GM21528 (cell line): Measurements from ENCODE around the gene RAD52.

Experiments
- ATAC-seq: cut with Tn5 transposase; IDR thresholded peaks from one replicate; pipeline ENCODE4 v1.9.1; 2021; ENCODE audit warnings: mild to moderate bottlenecking, moderate library complexity; ENCODE audit not compliant: unreplicated experiment, low FRiP score

RAD52 gene

DNA sequence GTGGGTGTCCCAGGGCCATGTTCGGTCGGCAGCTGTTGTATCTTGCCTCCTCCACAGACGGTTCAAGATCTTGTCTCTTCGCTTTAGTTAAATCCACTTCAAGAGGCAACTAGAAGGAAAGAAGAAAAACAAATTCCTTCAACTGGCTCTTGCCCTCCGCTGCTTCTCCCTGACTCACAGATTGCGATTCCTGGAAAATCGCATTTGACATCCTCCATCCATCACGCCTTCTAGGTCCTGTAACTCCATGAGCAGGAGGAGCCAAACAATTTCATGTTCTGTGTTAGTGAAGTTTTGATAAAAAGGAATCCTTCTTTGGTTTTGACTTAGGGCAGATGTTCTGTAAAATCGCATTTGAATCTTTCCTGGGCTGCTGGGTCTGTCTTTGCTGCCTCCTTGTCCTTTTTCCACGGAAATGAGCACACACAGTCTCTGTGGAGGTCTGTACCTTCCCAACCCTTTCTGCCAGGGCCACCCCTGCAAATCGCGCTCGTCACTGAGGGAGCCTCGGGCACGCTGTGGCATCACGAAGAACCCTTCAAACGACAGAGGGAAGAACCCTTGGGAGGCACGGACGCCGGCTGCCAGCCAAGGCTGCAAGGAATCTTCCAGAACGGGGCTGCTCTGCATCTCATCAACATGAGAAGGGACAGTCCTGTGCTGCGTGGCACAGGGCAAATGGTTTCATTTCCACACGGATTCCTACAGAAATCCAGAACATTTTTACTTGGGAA lies 32.6 kb downstream of the RAD52 start:
- ATAC-seq, result no peak

DNA sequence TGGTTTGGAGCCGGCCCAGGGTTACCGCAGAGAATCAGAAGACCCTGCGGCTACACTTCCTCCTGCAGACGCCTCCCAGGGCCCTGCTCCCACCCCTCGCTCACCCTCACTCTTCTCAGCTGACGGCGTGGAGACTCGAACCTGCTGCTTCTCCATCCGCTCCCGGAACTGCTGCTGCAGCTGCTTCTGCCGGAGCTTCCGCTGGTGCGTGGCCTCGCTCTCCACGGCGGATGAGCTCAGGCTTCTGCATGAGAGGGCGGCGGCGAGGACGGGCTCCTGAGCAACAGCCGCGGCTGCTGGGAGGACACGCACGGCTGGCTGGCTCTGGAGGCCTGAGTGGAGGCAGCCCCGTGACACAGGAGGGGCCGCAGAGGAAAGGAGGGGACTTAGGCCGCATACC lies 33.3 kb downstream of the RAD52 start:
- ATAC-seq, result no peak

DNA sequence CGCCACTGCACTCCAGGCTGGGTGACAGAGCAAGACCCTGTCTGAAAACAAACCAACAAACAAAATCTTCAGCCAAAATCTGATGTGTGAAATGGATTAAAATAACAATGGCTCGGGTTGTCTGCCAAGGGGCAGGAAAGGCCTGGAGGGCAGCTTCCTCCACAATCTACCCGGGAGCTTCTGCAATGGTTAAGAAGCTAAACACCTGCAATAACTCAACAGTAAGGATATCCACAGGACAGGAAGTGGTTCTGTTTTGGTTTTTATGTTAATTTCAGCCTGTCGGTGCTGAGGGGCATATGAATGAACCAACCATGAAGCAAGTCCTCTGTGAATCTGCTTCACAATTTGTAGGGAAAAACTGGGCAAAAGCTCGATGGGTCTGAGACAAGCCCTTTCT lies 34.4 kb downstream of the RAD52 start:
- no peak for ATAC-seq

DNA sequence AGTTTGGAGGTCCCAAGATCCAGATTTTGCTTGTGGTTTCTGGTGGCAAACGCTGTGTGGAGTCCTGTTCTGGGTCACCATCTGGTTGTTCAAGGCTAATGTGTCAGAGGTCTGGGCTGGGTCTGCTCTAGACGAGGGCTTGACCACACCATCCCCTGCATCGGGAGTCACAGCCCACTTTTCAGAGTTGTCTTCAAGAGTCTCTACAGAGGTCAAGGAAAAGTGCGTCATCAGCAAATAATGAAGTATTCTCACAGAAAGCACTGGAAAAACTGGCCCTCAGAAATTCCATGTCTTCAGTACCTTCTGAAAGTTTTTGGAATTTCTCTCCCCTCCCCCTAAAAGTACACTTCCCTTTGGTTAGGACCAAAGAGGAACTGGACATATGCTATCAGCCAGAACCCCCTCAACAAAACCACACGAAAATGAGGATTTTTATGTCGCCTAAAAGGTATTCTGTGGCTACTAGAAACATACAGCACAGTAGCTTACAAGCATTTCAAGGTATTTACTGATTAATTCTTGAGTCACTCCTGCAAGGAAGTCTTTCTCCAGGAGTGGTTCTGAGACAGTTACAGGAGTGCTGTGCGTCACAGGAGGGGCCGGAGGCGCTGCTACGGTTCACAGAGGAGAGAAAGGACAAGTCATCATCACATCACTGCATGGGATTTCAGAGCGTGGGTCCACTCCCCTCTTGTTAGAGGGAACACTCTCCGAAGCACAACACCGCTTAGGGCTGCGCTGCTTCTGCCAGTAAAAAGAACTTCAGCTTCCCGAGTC lies 35.4 kb downstream of the RAD52 start:
- ATAC-seq, result no peak

DNA sequence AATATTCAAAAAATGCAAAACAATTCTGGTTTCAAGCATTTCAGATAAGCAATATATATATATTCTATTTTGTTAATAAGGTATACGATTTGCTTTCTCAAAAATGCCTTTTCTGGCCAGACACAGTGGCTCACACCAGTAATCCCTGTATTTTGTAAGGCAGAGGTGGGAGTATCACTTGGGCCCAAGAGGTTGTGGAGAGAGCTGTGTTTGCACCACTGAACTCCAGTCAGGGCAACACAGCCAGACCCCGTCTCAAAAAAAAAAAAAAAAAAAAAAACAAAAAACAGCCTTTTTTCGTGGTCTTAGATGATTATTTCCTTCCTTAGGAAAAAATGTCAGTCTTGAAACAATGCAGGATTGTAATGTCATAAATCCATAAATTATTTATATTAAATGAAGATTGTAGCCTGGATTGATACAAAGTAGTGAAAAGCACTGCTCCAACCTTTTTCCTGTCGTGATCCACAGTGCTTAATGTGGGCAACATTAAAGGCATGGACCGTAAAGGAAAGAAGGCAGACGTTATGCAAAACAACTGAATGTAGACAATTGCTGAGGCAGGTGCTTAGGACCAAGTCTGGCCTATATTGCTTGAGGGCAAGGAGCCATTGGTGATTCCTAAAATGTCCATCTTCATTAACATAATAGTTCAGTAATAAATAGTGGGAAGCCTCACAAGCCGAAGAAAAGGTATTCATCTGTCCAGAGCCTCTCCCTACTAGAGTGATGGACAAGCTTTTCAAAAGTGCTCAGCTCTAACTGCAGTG lies 36.8 kb downstream of the RAD52 start:
- ATAC-seq, result no peak

DNA sequence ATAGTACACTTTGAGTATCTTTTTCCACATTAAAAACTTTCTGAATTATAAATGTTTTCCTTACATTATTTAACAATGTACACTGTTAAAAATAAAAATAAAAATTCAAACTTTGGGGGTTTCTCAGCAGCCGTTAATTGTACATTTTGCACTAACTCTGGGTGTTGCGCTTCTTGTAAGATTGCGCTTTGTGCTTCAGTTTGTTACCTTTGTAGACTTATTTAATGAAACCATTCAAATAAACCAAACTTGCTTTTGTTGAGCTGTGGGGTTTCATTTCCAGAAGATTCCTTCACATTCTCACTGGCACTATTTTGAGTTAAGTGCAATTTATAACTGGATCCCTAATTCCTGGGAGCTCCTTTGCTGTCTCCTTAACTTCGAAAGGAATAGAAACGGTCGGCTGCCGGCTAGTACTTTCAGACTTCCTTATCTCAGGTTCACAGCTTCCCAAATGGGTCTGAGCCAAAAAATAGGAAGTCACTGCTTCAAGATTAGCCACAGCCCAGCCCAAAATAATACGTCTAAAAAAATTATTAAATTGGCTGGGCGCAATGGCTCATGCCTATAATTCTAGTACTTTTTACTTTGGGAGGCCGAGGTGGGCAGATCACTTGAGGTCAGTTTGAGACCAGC lies 38.2 kb downstream of the RAD52 start:
- ATAC-seq, result no peak

DNA sequence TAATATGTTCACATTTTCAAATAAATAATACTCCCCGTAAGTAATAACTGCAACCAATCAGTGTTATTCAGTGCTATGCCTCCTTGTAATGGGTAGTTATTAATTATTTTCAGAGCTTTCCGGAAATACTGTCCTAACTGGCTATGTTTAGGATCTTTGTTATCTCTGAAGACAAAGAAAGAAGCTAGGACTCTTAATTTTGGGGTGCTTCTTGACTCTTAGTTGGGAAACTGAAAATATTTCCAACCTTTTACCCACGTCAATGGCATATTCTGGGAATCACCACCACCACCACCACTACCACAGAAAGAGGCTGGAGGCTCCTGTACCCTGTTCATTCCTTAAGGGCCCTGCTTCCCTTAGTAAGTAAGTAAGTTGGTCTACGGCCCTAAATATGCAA lies 39.1 kb downstream of the RAD52 start:
- ATAC-seq, result no peak

DNA sequence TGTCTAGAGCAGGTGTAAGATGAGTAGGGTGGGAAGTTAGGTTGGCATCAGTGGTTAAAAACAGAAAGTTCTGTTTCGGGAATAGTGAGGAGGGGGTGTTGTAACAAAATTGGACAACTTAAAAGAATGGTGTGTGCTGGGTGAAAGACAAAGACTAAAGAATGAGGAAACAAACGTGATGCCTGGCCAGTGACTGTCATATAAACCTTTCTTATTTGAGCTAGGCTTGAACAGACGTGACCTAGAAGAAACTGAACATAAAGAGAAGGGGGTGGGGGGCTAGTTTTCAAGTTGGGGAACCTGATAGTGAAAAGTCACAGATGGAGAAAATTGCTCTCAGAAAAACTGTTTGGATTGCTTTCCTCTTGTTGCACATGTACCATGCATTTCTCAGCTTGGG lies 39.6 kb downstream of the RAD52 start:
- ATAC-seq, result no peak

DNA sequence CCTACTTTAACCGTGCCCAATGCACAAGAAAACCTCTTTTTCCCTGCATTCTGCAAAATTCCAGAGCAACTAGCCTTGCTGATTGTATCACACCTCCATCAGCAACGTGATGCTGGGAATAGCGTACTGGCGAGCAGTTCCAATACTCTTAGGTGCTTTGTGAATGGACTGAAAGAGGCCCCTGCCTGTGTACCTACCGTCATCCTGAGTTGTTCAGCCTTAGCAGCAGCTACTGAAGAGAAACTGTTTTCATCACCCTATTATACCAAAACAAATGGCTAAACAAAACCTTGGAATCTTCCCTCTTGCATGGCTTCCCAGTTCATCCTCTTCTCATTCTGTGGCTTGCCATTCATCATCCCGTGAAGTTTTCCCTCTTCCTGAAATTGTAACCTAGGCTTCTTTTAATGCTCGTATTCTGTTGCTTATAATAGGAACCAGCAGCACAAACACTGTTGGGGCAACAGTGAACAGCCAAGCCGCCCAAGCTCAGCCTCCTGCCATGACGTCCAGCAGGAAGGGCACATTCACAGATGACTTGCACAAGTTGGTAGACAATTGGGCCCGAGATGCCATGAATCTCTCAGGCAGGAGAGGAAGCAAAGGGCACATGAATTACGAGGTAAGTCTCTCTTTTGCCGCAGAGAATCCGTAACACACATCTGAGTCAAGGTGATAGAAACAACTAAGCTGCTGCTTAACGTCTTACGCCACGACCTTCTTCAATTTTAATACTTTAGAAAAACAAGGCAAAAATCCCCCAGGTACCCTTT lies 41.9 kb downstream of the RAD52 start:
- no peak for ATAC-seq

DNA sequence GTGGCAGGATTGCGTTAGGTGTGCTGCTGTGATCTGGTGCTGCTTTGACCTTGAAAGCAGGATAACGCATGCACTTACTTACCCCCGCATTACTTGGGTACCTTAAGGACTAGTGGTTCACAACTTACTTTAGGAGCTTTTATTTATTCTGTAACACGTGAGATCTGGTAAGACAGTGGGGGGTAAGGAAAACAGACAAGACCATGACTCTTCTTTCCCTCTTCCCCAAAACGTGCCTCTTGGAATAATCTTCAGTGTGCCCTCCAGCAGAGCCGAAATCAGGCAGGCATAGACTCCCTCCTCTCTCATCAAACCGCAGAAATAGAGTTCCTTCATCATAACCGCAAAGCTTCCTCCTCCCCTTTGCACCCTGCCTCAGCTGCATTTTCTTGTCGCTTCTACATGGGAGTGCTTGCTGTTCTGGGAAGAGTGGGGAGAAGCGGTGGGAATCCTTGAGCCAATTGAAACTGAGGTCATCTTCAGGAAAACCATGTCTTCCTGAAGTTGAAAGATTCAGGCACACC lies 43.4 kb downstream of the RAD52 start:
- no peak for ATAC-seq

DNA sequence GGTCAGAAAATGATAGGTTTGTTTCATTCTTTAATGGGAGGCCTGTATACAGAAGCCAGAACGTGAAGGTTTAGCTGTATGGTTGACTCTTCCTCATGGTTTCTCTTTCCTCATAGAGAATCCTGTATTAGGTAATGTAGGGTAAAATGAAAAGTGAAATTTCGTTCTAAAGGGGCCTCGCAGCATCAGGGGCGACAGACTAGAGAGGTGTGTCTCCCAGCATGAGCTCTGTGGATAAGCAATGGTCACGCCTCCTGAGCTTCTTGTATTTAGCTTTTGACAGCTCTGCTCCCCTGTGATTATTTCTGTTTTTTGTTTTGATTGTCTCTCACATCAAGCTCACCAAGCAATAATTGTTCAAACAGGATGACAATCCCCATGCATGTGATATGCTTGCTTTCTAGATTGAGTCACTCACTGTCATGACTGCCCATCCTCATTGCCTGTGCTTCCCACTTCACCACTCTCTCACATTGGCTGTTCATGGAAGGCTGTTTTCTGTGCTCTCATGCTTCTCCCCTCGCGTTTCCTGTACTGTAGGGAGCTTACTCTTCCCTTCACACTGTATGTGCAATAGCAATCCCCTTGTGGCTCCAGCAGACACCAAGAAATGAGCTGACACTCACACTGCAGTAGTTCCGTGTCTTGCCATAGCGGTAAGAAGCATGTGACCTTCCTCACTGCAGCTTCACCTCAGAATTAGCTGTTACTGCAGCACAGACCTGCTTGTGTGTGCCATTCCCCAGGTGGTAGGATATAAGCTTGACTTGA lies 44.0 kb downstream of the RAD52 start:
- no peak for ATAC-seq

DNA sequence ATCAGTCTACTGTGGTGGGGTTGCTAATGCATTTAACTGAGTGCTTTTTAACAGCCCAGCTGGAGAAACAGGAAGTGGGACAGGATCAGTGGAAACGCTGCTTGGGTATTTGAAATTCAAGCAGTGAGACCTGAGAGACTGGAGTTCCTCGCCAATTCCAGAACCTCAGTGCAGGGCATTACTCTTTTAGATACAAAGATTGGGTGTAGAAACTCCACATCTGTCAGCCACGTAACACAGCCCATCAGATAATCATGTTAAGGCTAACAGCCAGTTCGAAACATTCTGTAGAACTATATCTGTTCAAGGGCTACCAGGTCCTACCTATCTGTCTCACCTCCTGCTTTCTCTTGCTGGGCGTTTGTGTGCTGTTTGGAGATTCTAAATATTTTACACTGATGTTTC lies 45.5 kb downstream of the RAD52 start:
- no peak for ATAC-seq

DNA sequence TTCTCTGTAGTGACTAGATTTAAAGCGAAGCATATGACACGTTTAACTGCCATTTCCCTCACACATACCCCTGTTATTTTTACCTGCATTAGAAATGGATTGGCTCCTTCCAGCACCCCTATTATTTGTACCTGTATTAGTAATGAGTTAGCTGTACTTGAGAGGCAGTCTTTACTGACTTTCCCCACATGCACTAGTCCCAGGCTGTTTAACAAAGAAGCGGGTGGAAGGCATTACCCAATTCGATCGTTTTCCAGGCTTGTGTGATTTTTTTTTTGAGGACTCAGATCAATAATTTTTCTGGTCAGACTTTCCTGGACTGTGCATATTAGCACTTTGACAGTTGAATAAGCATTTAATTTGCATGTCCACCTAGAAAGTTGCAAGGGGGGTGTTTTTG lies 46.4 kb downstream of the RAD52 start:
- ATAC-seq, result no peak

DNA sequence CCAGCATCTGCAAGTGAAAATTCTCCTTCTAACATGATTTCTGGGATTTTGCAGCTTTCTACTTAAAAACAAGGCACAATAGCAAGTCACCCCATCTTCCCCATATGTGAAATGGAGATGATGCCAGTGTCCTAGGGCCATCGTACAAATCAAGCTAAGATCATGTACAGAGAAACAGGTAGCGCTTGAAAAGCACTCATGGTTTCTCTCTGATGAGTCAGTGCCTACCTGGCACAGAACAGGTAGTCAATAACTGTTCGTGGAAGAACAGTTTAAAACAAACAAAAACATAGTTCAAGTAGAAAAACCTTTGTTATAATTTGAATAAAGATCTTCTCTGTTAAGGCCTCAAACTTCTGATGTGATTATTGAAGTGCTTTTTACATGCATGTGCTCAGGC lies 46.9 kb downstream of the RAD52 start:
- no peak for ATAC-seq

DNA sequence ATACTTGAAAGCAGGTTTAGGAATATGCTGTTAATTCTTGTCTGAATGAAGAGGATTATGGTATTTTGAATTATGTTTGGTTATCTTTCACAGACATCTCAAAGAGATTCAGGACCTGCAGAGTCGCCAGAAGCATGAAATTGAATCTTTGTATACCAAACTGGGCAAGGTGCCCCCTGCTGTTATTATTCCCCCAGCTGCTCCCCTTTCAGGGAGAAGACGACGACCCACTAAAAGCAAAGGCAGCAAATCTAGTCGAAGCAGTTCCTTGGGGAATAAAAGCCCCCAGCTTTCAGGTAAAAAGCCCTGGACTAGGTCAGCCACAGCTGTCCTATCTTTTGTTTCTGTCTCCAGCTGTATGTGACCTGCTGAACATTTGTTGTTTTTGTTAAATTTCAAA lies 52.1 kb downstream of the RAD52 start:
- no peak for ATAC-seq

DNA sequence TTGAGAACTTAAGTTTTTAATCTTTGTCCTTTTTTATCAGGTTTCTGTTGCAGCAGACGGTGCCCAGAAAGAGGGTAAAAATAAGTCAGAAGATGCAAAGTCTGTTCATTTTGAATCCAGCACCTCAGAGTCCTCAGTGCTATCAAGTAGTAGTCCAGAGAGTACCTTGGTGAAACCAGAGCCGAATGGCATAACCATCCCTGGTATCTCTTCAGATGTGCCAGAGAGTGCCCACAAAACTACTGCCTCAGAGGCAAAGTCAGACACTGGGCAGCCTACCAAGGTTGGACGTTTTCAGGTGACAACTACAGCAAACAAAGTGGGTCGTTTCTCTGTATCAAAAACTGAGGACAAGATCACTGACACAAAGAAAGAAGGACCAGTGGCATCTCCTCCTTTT lies 53.5 kb downstream of the RAD52 start:
- ATAC-seq, result no peak

DNA sequence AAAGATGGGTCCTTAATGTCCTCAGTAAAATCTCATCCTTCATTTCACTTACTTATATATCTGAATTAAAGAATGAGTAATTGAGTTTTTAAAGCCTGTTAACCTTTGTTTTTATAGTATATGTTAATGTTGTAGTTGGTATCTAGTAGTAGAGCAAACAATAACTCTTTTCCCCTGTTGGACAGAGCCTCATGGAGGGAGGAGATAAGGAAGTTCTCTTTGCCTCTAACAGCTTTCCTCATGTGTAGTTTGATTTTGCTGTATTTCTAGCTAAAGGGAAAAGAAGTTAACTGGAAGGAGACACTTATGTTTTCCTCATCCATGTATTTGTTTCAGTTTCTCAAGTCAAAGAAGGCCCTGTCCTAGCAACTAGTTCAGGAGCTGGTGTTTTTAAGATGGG lies 55.3 kb downstream of the RAD52 start:
- no peak for ATAC-seq

DNA sequence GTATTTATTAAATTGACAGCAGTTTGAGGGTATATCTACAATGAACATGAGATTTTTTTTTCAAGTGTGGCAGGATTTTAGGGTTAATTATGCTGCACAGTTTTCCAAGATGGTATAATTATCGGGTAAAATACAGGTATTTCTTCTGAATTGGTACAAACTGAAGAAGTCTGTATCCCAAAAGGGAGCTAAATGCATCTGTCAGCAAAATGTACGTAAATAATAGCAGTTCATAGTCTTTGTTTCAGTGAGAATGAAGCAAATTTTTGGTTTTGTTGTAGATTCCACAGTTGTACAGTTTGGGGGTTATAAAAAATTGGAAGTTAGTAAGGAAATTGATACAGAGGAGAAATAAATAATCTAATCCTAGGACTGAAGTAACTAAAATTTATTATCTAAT lies 63.3 kb downstream of the RAD52 start:
- ATAC-seq, result no peak

DNA sequence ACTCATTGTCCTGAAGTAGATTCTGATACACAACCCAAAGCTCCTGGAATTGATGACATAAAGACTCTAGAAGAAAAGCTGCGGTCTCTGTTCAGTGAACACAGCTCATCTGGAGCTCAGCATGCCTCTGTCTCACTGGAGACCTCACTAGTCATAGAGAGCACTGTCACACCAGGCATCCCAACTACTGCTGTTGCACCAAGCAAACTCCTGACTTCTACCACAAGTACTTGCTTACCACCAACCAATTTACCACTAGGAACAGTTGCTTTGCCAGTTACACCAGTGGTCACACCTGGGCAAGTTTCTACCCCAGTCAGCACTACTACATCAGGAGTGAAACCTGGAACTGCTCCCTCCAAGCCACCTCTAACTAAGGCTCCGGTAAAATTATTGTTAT lies 63.8 kb downstream of the RAD52 start:
- ATAC-seq, result no peak
